Measurements from ENCODE around the gene STK32C. TPM values are rescaled to one million over a fixed set of nuclear protein-coding genes. Genes with fewer than 3 reads are reported as not detected.

Gene STK32C
- total RNA-seq, 1 donor from 2014 or later: 13.6 TPM

GRCh38 chr10:132303361-132304115 is 4.2 kb downstream of the STK32C start:
- Mint-ChIP-seq H3K4me3 (ENCODE audit: unreplicated experiment) (no peak overlapping the region), H3K27me3 (ENCODE audit: low read depth, unreplicated experiment) (peaks cover 25% of the 10 kb centered on the region), H3K4me1 (ENCODE audit: low read depth, unreplicated experiment) (peaks cover 3% of the 10 kb centered on the region), H3K27ac (ENCODE audit: unreplicated experiment) (no peak overlapping the region), H3K9me3 (ENCODE audit: unreplicated experiment) (peaks cover 7% of the 10 kb centered on the region), H3K36me3 (ENCODE audit: low read depth, unreplicated experiment) (peaks cover 3% of the 10 kb centered on the region)
- TF ChIP-seq CTCF (IDR thresholded peaks at IDR 0.05; ENCODE audit: insufficient read depth, low read depth, low read length): no peak
- no peak for TF ChIP-seq EZH2 (IDR thresholded peaks at IDR 0.05; ENCODE audit: insufficient read depth, low read length)
- no peak overlapping the region for H3K4me3 ChIP-seq (ENCODE audit: insufficient read depth, low read depth, low read length)
- H3K9me3 ChIP-seq (ENCODE audit: insufficient read depth, low read depth, low read length): no peaks in the 10 kb centered on the region
- no peak for DNase-seq (ENCODE audit: low read depth)
- peaks cover 10% of the 10 kb centered on the region for H4K20me1 ChIP-seq (ENCODE audit: insufficient read depth, low read length)
- no peak overlapping the region for H3K4me2 ChIP-seq (ENCODE audit: low read length)
- H3K36me3 ChIP-seq (ENCODE audit: insufficient read depth, low read length): no peaks in the 10 kb centered on the region
- no peak overlapping the region for H2AFZ ChIP-seq (ENCODE audit: low read depth, low read length)
- H3K9ac ChIP-seq (ENCODE audit: low read length): no peak overlapping the region
- FAIRE-seq: no peak
- H3K27ac ChIP-seq (ENCODE audit: low read depth, low read length): no peak overlapping the region
- no peaks in the 10 kb centered on the region for H3K79me2 ChIP-seq (ENCODE audit: insufficient read depth, low read length)
- H3K4me1 ChIP-seq (ENCODE audit: insufficient read depth, low read length): peaks cover 6% of the 10 kb centered on the region
- peaks cover 8% of the 10 kb centered on the region for H3K27me3 ChIP-seq (ENCODE audit: insufficient read depth, low read length)

GRCh38 chr10:132302421-132303310 is 5.1 kb downstream of the STK32C start:
- H3K4me1 ChIP-seq (ENCODE audit: insufficient read depth, low read length): peaks cover 5% of the 10 kb centered on the region
- H4K20me1 ChIP-seq (ENCODE audit: insufficient read depth, low read length): peaks cover 10% of the 10 kb centered on the region
- no peak for FAIRE-seq
- H3K9ac ChIP-seq (ENCODE audit: low read length): no peak overlapping the region
- H3K4me3 ChIP-seq (ENCODE audit: insufficient read depth, low read depth, low read length): no peak overlapping the region
- no peak overlapping the region for H2AFZ ChIP-seq (ENCODE audit: low read depth, low read length)
- Mint-ChIP-seq H3K9me3 (ENCODE audit: unreplicated experiment) (peaks cover 7% of the 10 kb centered on the region), H3K4me3 (ENCODE audit: unreplicated experiment) (no peak overlapping the region), H3K36me3 (ENCODE audit: low read depth, unreplicated experiment) (peaks cover 3% of the 10 kb centered on the region), H3K27me3 (ENCODE audit: low read depth, unreplicated experiment) (peaks cover 25% of the 10 kb centered on the region), H3K4me1 (ENCODE audit: low read depth, unreplicated experiment) (peaks cover 3% of the 10 kb centered on the region), H3K27ac (ENCODE audit: unreplicated experiment) (no peak overlapping the region)
- peaks cover 13% of the 10 kb centered on the region for H3K27me3 ChIP-seq (ENCODE audit: insufficient read depth, low read length)
- no peaks in the 10 kb centered on the region for H3K79me2 ChIP-seq (ENCODE audit: insufficient read depth, low read length)
- H3K9me3 ChIP-seq (ENCODE audit: insufficient read depth, low read depth, low read length): no peaks in the 10 kb centered on the region
- no peak for DNase-seq (ENCODE audit: low read depth)
- no peaks in the 10 kb centered on the region for H3K36me3 ChIP-seq (ENCODE audit: insufficient read depth, low read length)
- no peak overlapping the region for H3K27ac ChIP-seq (ENCODE audit: low read depth, low read length)
- H3K4me2 ChIP-seq (ENCODE audit: low read length): no peak overlapping the region
- TF ChIP-seq EZH2 (IDR thresholded peaks at IDR 0.05; ENCODE audit: insufficient read depth, low read length) (no peak), CTCF (IDR thresholded peaks at IDR 0.05; ENCODE audit: insufficient read depth, low read depth, low read length) (no peak)
